GM21619 (cell line): ENCODE results near the gene TSC22D3.
A peak's percentile ranks its signal among the peaks of the same experiment; 100 is the strongest.

Source experiments
- ATAC-seq: cut with Tn5 transposase; IDR thresholded peaks from one replicate; pipeline ENCODE4 v1.9.1; 2021; ENCODE audit not compliant: unreplicated experiment

TSC22D3 gene

DNA sequence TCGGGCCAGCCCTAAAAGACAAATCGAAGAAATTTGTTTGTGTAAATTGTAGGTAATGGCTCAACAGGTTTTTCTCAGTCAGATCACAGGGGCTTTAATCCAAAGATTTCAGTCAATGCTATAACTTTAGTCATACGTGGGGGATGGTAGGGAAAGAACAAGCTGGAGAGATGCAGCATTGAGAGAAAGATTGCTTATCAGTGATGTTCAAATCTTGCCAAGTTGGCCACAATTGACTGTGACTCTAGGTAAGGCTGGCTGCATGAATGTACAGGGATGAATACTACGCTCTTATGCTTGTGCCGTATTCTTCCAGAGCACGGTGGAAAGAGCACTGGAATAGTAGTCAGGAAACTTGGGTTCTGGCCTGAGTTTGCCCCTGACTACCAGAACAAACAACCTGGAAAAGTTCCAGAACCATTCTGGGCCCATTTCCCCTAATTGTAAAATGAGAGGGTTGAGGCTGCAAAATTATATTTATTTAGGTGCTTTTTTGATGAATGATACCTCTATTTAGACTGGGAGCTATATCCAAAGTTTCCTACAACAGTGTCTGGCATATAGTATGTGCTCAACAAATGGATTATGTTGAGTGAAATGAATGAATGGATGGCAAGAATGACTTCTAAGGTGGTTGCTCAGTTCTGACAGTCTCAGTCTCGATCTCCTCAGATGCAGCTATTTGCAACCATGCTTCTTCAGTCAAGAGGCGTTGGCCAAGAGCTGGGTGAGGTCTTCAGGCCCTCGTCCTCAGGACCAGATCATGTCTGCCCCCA, 44.4 kb downstream of the TSC22D3 start:
- ATAC-seq: no peak

DNA sequence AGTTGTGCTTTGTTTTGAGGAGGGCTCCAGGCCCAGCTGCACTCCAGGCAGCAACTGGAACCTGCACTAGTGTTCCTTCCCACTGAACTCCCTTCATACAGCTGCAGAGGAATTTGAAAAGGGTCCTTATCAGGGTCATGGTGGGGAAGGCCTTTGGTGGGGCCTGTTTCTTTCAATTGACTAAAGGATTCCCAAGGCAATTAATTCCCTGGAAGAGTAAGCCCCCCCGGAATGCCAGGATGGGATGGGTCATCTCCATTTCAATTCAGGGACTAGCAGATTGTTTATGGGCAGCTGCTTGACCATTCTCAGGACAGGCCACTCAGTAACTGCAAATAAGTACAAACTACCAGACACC, 45.3 kb downstream of the TSC22D3 start:
- ATAC-seq: no peak

DNA sequence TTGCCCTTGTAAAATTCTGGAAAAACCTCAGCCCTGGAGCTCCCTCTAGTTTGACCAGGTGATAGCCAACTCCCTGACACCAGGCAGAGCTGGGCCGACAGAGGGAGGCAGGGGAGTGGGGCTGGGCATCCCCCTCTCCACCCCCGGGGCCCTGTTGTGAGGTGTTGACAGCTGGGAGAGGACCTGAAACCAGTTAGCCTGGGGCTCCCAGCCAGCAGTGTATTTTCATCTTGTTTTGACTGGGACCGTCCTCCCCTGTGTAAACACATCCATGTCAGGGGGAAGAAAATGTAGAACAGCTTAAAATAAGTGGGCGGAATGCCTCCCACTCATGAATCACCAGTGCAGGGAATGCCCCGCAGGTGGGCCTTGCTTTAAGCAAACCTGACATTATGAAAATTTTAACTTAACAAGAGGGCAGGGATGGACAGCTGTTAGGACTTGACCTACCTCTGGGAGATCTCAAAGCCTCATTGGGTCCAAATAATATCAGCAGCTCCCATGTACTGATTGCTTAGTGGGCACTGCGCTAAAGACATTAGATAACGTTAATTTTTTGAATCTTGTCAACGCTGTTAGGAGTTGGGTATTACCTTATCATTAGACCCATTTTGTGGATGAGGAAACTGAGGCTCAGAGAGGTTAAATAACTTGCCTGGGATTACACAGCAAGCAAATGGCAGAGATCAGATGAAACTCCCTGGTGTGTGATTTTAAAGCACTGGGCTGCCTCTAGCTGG, 45.9 kb downstream of the TSC22D3 start:
- peak; percentile 83 for ATAC-seq

- no peak for ATAC-seq
These were observed 47.1 kb downstream of the TSC22D3 start for GRCh38 chrX:107728371-107729099.

DNA sequence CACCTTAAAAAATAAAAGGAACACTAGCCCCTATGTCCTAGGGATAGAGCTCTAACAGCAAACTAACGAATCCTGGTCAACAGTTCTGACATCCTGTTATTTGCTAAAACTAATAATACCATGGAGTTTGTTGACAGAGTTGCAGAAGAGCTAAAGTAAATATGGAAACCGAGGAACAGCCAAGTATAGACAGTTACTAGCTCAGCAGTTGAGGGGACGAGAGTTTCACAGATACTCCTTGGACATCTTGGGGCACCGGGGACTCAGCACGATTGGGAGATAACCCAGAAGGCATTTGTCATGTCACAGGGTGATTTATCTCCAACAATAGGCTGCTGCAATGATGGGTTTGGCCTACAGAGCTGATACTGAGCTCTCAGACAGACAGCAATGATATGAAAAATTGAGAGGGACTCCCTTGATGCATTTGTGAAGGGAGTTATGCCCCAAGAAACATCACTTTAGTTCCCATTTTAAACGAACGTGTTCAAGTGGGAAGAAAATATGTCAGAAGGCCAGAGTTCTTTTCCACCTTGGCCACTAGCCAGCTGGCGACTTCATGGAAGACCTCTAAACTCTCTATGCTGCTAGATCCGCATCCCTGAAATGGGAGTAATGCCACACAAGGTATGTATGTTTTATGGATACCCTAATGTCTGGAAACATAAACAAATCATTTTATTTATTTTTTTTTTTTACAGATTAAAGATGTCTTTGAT, 48.6 kb downstream of the TSC22D3 start:
- no peak for ATAC-seq

GRCh38 chrX:107725761-107726555, 49.6 kb downstream of the TSC22D3 start:
- ATAC-seq: no peak

DNA sequence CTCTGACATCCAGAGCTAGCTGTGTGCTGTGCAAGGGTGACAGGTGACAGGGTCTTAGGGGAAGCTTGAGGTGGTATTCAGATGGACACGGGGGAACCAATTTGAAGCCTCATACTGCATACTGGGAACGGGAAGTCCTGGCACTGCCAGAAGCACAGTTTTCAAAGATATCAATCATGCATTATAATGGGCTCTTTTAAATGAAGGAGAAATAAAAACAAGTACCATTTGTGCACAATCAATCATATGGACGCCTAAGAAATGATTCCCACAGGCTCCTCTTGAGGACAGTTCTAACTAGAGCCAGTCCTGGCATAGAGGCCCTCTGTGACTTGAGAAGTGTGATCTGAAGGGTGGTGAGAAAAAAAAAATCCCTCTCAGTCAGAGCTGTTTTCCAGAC, 50.9 kb downstream of the TSC22D3 start:
- ATAC-seq: no peak

- no peak for ATAC-seq
These were observed 52.1 kb downstream of the TSC22D3 start for GRCh38 chrX:107723511-107723910.

DNA sequence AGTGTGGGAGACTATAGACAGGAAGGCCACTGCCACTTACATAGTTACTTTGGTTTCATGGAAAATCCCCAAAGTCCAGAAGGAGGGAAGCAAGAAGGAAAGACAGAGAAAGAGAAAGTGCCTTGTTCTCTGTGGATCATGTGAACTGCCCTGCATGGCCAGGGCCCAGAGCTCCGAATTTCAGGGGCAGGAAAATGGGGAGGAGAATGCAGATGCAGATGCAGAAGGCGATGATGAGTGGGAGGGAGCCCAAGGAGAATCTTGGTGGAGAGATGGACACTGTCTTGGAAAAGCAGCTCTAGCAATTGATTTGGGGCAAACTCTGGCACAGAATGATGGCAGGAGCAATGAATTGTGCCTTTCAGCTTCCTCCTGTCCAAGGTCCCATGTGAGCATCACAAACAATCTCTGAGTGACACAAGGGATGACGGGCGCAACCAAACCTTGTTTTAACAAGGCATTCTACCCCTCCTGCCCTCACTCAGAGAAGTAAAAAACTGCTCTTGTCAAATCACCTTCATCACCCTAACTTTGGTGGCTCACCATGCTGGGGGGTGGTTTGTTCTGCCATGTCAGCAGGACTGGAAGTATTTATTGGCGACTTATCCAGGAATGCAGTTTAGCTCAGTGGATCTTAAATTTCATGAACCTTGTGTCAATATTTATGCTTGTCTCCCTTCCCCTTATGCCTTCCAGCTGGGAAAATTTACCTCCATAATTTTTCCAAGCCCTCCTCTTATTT, 53.5 kb downstream of the TSC22D3 start:
- ATAC-seq: no peak

GRCh38 chrX:107721318-107721717, 54.3 kb downstream of the TSC22D3 start:
- no peak for ATAC-seq

- no peak for ATAC-seq
These were observed 57.4 kb downstream of the TSC22D3 start for GRCh38 chrX:107718156-107718621.

DNA sequence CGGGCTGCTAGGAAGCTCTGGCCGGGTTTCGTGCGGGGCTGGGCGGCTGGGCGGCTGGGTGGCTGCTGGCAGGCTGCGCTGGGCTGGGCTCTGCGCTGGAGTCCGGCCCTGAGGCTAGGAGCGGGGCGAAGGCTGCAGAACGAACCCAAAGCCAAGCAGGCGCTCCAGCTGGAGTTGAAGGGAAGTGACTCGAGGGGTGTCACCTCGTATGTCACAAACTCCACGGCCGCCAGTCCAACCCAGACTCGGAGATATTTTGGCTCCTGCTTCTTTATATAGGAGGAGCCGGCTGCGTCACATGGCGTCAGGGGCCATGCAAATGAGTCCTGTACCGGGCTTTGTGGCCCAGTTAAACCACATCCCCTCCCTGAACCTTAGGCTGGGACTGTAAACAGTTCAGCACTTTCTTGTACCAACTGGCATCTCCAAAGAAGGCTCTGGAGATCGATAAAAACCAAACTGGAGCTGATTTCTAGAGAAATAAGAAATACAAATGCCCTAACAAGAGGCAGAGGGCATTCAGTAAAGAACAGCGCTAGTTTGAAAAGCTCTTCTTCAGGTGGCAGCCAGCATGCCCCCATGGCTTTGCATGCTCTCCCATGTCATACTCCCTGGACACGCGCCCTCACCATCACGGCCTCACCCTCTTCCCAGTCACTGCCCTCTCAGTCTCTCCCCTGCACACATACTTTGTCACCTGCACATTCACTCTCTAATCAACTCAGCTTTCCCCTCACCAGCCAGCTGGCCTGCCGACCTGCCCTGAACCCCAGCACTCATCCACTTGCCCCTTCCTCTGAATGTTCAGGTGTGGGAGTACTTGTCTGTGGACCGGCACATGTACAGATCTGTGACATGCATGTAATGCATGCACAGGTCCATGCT, 58.5 kb downstream of the TSC22D3 start:
- ATAC-seq: peak; percentile 83

- ATAC-seq: peak; percentile 5
These were observed 59.4 kb downstream of the TSC22D3 start for GRCh38 chrX:107716118-107716684.

DNA sequence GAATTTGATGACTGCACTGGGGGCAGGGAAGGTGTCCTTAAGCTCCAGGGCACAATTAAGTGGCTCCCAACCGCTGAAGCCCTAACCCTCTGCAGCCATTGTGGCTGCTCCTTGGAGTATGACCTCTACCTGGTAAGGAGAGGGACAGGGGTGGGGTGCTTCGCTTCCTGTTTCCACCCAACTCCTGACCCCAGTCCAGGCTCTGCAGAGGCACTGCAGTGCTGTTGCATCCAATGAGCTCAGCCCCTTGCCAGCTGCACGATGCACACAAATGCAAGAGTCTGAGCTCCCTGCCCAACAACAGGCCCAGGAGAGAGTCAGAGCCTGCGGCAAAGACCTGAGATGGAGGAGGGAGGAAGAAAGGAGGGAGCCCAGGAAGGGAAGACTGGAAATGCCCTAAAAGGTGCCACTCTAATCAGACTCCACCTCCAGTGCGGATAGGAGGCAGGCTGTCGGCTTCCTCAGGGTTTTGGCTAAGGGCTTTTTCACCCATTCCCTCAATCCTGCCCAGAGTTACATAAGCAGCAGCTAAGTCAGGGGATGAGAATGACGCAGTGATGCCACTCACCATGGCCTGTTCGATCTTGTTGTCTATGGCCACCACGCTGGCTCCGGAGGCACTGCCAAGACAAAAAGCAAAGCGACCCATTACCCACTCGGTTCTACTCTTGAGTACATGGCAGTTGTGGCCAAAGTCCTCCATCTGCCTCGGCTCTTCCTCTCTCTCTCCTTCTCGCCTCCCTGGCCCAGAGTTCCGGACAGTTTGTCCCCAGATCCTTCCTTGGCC, 60.1 kb downstream of the TSC22D3 start:
- ATAC-seq: no peak

DNA sequence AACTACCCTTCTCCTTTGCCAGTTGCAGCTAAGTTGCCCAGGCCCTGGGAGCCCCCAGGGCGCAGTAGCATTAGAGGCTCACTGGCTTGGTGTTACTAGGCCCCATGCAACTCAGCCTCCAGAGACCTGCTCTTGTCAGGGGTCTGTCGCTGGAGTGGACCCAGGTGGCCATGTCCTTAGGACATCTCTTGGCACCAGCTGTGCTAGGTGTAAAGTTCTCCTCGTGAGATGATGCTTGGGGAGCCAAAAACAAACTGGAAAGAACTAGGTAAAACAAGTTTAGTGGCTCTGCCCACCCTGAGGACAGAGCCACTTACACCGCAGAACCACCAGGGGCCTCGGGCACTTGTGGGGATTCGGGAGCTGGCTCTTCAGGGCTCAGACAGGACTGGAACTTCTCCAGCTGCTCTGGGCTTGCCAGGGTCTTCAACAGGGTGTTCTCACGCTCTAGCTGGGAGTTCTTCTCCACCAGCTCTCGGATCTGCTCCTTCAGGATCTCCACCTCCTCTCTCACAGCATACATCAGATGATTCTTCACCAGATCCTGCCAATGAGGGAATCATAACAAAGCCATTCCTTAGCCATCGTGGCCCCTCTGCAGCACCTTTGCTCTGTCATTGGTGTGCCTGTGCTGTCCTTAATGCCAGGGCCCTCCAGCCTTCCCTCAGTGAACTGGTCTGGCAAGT, 61.2 kb downstream of the TSC22D3 start:
- no peak for ATAC-seq

- no peak for ATAC-seq
These were observed 61.9 kb downstream of the TSC22D3 start for GRCh38 chrX:107713543-107714205.

DNA sequence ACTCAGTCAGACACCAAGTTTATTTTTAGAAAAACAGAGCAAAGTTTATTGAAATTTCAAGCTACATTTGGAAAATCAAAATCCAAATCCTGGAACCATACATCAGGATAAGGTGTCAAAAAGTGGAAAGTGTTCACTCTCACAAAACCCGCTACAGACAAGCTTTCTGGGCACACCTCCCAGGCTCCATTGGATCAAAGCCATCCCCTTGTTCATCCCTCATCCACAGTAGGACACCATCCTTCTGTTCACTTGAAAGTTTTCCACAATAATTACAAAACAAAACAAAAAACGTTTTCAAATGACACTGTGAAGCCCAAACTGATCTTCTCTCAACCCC, 62.4 kb downstream of the TSC22D3 start:
- ATAC-seq: no peak
